Stomach (tissue), 9 donors: ENCODE results near the gene IFNA8. TPM values are rescaled to one million over a fixed set of nuclear protein-coding genes. Genes with fewer than 3 reads are reported as not detected.

Source experiments
- DNase-seq, 2 donors: peaks; one replicate each; pipeline versions ENCODE4 v3.0.0 to v3.0.0-alpha.2; 2013 to 2019
- H3K27ac ChIP-seq, 5 donors: fragments of 200-600 bp in 4 of 5; sonication (generic) in 4 of 5; one replicate each; pipeline ENCODE4 v1.5.1; 2013 to 2019; ENCODE audit warnings: mild to moderate bottlenecking in 1 of 5, moderate library complexity in 1 of 5
- H3K27me3 ChIP-seq, 3 donors: fragments of 200-600 bp; sonication (generic); one replicate each; pipeline ENCODE4 v1.5.1; 2017 to 2019; ENCODE audit warnings: mixed run types in 1 of 3
- H3K36me3 ChIP-seq, 4 donors: fragments of 200-600 bp; sonication (generic); 1 replicate in 3 of 4; 2 replicates in 1 of 4; pipeline ENCODE4 v1.5.1; 2016 to 2019
- H3K4me1 ChIP-seq, 4 donors: fragments of 200-600 bp; sonication (generic); one replicate each; pipeline ENCODE4 v1.5.1; 2016 to 2019
- H3K4me3 ChIP-seq, 4 donors: fragments of 200-600 bp; sonication (generic) in 3 of 4; one replicate each; pipeline ENCODE4 v1.5.1; 2016 to 2019; ENCODE audit warnings: mild to moderate bottlenecking in 1 of 4
- H3K9me3 ChIP-seq, 4 donors: fragments of 200-600 bp; sonication (generic); one replicate each; pipeline ENCODE4 v1.5.1; 2016 to 2019
- CTCF ChIP-seq, 7 experiments: fragments of 450-650 bp in 4 of 7; fragments of 200-600 bp in 3 of 7; sonication (generic) in 3 of 7; IDR thresholded peaks; one replicate each; pipeline ENCODE4 v1.5.1; 2016 to 2019; ENCODE audit warnings: antibody characterized with exemption in 7 of 7, control low read depth in 2 of 7, mild to moderate bottlenecking in 1 of 7
- EP300 ChIP-seq: sonication (generic); formaldehyde crosslinking; IDR thresholded peaks from one replicate; pipeline ENCODE4 v1.6.1; 2017; ENCODE audit warnings: antibody characterized with exemption
- POLR2A ChIP-seq, 4 donors: fragments of 450-650 bp; IDR thresholded peaks; one replicate each; pipeline ENCODE4 v1.6.1; 2016; ENCODE audit warnings: antibody characterized with exemption in 4 of 4, control low read depth in 2 of 4, mild to moderate bottlenecking in 1 of 4, moderate library complexity in 1 of 4
- POLR2AphosphoS5 ChIP-seq, 3 donors: sonication (generic); formaldehyde crosslinking; IDR thresholded peaks; one replicate each; pipeline ENCODE4 v1.6.1; 2016; ENCODE audit warnings: antibody characterized with exemption in 3 of 3
- WGBS, 5 donors: extraction: QIAGEN DNeasy Blood & Tissue Kit in 3 of 5; methylation state at CpG; one replicate each; pipeline versions ENCODE4 v1.1.5 to v1.1.7; 2013 to 2018; 5-methylcytosine and 5-hydroxymethylcytosine counted together
- intact Hi-C: fragments of 100-400 bp; cut with DNase I; formaldehyde crosslinking; loops from one replicate; pipeline ENCODE4 v1.15.1; 2023; ENCODE audit warnings: low total_unique reads
- polyA plus RNA-seq, 3 donors: library from polyadenylated mRNA; stranded (reverse); fragments of 200-250 nt; gene quantifications; one replicate each; pipeline ENCODE4 v1.2.3, GENCODE V29; 2013
- total RNA-seq, 5 donors: library from RNA; depleted of rRNA; stranded (reverse); fragments of >200 nt; gene quantifications; one replicate each; pipeline versions ENCODE4 v1.1.0 to v1.2.3, GENCODE V29; 2014 to 2016
- donor health status: healthy with polysubstance abuse.
- donor health status: Bipolar disorder and iron deficiency.
- donor health status: healthy.

IFNA8 gene
- total and polyA plus RNA-seq, 8 donors, result not detected

GRCh38 chr9:21381448-21382339 lies 27.2 kb upstream of the IFNA8 start:
- peaks cover 0 to 34% (median 6%) of the 10 kb centered on the region in 3 donors for H3K27me3 ChIP-seq
- H3K9me3 ChIP-seq, result no peaks in the 10 kb centered on the region
- 42 to 54% (median 47%) methylated on average over 5 of the region's 5 CpGs for WGBS, 5 donors
- TF ChIP-seq POLR2AphosphoS5 (IDR thresholded peaks at IDR 0.05), result no peak
- no peak for TF ChIP-seq CTCF (IDR thresholded peaks at IDR 0.05)
- TF ChIP-seq EP300, result no peak
- DNase-seq, result peak in 1 of 2 donors; percentile 23
- intact Hi-C loops, result no loop called here
- H3K4me1 ChIP-seq, result peaks cover 0 to 11% (median 0%) of the 10 kb centered on the region in 4 donors
- no peak overlapping the region for H3K4me3 ChIP-seq
- H3K27ac ChIP-seq, result no peak overlapping the region
- no peaks in the 10 kb centered on the region for H3K36me3 ChIP-seq

GRCh38 chr9:21383627-21384026 lies 25.3 kb upstream of the IFNA8 start:
- Histone ChIP-seq H3K4me1 (peaks cover 0 to 11% (median 0%) of the 10 kb centered on the region in 4 donors), H3K27ac (no peak overlapping the region), H3K9me3 (no peaks in the 10 kb centered on the region), H3K36me3 (no peaks in the 10 kb centered on the region), H3K4me3 (no peak overlapping the region), H3K27me3 (peaks cover 0 to 46% (median 6%) of the 10 kb centered on the region in 3 donors)
- WGBS, 5 donors, result 37 to 51% (median 47%) methylated on average over 4 of the region's 4 CpGs
- DNase-seq, result no peak
- intact Hi-C loops, result no loop called here
- TF ChIP-seq POLR2A (IDR thresholded peaks at IDR 0.05) (no peak), POLR2AphosphoS5 (IDR thresholded peaks at IDR 0.05) (no peak), EP300 (no peak), CTCF (IDR thresholded peaks at IDR 0.05) (no peak)

DNA sequence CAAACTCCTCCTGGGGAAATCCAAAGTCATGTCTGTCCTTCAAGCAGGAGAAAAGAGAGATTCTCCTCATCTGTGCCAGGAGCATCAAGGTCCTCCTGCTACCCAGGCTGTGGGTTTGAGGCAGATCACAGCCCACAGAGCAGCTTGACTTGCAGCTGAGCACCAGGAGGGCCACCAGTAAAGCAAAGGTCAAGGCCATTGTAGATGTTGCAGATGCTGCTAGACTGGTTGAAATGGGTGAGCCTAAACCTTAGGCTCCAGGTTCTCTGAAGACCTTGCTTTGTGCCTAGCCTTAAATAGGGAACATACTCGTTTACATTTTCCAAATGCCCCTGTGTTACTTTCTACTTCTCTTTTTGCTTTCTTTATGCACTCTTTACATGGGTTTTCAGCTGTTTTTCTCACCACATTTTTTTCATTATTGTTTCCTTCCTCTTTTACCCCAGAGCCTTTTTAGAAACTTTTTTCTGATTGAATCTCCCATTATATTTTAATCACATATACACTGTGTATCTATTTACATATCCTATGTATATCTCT lies 23.7 kb upstream of the IFNA8 start, which contains the start of gene IFNA2:
Gene IFNA2 (minus strand): TSS at position 268 of the 540 bp plus-strand sequence. CDS start 69 bp downstream, at position 199.
- H3K4me3 ChIP-seq, result no peak within 1 kb of the TSS
- H3K27ac ChIP-seq, result no peak within 1 kb of the TSS
- no peak for DNase-seq
- peaks cover 0 to 11% (median 0%) of the 10 kb centered on the region in 4 donors for H3K4me1 ChIP-seq
- TF ChIP-seq POLR2A (IDR thresholded peaks at IDR 0.05), result no peak
- WGBS, 5 donors, result 51 to 64% (median 57%) methylated on average over 1 of the region's 1 CpG
- H3K36me3 ChIP-seq, result no peaks in the 10 kb centered on the region
- peaks cover 0 to 46% (median 6%) of the 10 kb centered on the region in 3 donors for H3K27me3 ChIP-seq
- intact Hi-C loops, result no loop called here
- no peaks in the 10 kb centered on the region for H3K9me3 ChIP-seq

GRCh38 chr9:21392270-21392669 lies 16.6 kb upstream of the IFNA8 start:
- intact Hi-C loops, result loop anchor here (10.0 kb wide), 1 partner anchor 67 kb away; no protein-coding TSS in a partner anchor
- 70 to 86% (median 76%) methylated on average over 6 of the region's 6 CpGs for WGBS, 5 donors
- Histone ChIP-seq H3K9me3 (no peaks in the 10 kb centered on the region), H3K4me1 (peaks cover 0 to 10% (median 9%) of the 10 kb centered on the region in 4 donors), H3K27ac (no peak overlapping the region), H3K27me3 (peaks cover 0 to 75% (median 15%) of the 10 kb centered on the region in 3 donors), H3K4me3 (no peak overlapping the region), H3K36me3 (no peaks in the 10 kb centered on the region)
- peak in 1 of 2 donors; percentile 14 for DNase-seq
- TF ChIP-seq EP300, result no peak
- TF ChIP-seq CTCF (IDR thresholded peaks at IDR 0.05), result peak in 3 of 7 experiments; percentile 14 to 32 (median 21)
